Fibroblast of skin of abdomen (primary cell): ENCODE data around the gene SKIC8.
"Not testable (repeated sequence)": the region's sequence is repeated elsewhere in the genome, so short reads cannot be mapped to it uniquely, and the experiment has no call there.

Experiments
- DNase-seq: peaks from one replicate; pipeline ENCODE4 v3.0.0-alpha.2; 2013

SKIC8 gene

DNA sequence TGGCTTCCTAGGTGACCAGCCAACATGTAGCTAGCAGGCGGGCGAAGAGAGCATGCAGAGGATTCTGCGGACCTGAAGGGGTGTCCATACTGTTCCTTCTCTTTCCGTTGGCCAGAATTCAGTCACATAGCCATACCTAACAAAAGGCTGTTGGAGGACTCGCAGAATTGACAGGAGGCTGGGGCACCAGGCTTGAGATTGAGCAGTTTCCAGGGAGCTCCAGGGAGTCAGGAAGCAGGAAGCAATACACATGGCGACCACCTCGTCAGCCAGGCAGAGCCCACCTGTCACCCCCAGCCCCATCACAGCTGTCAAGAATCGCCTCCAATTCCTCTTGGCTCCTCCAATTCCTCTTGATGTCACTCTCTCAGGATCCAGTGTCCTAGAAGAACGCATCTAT lies 48.3 kb downstream of the SKIC8 start:
- no peak for DNase-seq

DNA sequence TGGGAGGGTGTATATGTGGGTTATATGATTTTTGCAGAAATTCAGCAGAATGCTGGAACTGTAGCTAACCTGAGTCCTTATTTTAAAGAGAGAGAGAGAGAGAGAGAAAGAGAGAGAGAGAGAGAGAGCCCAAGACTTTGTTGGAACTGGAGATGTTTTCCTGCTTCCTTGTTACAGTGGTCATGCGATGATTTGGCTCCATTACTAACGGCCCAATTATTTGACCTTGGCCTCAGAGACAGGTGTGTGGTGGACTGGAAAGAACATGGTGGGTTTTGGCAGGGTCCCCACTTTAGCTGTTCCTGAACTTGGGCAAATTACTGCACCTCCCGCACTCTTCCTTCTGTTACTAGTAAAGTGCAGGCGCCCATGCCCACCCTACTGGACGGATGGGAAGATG lies 50.3 kb downstream of the SKIC8 start:
- DNase-seq = no peak

DNA sequence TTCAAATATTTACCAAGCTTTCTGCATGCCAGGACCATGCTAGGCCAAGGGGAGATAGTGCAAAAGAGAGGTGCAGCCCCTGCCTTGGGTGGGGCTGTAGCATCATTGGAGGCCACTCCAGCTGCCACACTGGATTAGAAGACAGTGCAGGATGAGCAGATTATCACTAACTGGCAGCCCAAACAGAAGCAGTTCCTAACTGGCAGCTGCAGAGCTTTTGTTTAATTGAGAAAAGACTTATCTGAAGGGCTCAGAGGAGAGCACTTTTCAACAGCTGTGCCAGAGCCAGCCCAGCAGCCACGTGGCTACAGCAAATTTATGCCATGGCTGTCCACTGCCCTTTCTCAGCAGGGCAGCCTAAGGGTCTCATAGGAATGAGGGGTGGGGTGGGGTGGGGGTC lies 51.5 kb downstream of the SKIC8 start:
- no peak for DNase-seq

DNA sequence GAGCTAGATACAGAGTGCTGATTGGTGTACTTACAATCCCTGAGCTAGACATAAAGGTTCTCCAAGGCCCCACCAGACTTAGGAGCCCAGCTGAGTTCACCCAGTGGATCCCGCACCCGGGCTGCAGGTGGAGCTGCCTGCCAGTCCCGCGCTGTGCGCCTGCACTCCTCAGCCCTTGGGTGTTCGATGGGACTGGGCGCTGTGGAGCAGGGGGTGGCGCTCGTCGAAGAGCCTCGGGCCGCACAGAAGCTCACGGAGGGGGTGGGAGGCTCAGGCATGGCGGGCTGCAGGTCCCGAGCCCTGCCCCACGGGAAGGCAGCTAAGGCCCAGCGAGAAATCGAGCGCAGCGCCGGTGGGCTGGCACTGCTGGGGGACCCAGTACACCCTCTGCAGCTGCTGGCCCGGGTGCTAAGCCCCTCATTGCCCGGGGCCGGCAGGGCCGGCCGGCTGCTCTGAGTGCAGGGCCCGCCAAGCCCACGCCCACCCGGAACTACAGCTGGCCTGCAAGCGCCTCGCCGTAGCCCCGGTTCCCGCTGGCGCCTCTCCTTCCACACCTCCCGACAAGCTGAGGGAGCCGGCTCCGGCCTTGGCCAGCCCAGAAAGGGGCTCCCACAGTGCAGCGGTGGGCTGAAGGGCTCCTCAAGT lies 53.3 kb downstream of the SKIC8 start:
- DNase-seq = not testable (repeated sequence)

DNA sequence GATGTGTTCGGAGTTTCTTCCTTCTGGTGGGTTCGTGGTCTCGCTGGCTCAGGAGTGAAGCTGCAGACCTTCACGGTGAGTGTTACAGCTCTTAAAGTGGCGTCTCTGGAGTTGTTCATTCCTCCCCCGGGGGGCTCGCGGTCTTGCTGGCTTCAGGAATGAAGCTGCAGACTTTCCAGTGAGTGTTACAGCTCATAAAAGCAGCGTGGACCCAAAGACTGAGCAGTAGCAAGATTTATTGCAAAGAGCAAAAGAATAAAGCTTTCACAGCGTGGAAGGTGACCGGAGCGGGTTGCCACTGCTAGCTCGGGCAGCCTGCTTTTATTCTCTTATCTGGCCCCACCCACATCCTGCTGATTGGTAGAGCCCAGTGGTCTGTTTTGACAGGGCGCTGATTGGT lies 54.0 kb downstream of the SKIC8 start:
- not testable (repeated sequence) for DNase-seq

DNA sequence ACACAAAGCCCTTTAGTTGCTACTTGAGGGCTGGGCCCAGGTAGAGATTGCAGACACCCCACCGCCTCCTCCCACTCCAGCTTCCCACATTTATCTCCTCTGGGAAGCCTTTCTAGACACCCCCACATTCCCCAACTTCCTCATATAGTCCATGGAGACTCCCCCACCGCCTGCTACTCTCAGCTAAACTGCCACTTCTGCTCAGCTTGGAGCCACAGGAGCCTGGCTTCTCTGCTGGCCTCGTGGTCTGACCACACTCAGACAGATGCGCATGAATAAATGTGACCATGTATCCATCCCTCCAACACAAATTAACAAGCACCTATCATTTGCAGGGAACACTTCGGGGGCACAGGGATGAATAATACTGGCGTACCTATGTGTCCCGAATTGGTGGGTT lies 54.5 kb downstream of the SKIC8 start:
- no peak for DNase-seq

DNA sequence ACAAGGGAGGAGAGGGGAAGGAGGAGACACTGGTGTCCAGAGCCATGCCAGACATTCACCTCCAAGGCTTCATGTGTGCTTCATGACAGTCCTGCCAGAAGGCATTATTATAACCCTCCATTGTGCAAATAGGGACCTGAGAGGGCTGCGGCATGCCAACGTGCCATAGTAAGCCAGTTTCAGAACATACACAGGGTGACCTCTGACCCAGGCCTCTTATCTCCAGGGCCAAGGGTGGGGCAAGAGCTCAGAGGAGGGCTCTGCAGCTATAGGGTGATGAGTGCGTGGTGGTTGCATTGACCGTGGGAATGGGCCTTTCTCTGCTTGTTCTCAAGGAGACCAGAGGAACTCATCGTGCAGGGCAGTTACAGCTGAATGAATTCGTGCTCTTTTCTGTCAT lies 55.3 kb downstream of the SKIC8 start:
- DNase-seq = no peak

DNA sequence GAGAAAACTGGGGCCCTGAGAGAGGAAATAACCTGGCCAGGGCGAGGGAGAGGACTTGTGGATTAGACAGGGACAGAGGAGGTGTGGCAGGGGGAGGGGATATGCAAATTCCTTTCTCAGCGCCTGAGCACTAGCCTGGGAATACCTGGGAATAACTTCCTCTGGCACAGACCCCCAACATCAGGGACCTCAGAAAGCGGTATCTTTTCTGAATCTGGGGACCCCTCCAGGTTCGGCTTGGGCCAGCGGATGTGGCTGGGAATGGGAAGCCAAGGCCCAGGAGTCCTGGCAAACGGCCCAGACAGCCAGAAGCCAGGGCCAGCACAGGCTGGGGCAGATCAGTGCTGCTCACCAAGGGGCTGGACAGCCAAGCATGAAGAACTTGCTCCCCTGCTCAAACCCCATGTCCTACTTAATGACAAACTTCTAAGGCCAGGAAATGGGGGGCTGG lies 55.9 kb downstream of the SKIC8 start:
- DNase-seq = no peak

DNA sequence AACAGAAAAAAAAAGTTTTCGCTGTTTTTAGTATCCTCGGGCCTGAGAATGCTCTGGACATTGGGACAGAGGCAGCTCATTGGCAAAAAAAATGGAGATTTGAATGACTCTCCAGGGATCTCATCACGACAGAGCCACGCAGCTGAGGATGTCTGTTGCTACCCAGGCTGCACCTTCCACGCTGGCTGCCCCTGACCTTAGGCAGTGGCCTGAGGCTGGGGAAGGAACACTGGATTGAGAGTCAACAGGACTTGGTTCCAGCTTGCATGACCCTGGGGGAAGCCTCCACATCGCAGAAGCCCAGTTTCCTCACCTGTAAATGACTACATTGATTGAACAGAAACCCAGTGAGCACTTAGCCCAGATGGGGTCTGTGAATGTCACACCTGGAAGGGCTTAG lies 56.4 kb downstream of the SKIC8 start:
- DNase-seq = no peak

DNA sequence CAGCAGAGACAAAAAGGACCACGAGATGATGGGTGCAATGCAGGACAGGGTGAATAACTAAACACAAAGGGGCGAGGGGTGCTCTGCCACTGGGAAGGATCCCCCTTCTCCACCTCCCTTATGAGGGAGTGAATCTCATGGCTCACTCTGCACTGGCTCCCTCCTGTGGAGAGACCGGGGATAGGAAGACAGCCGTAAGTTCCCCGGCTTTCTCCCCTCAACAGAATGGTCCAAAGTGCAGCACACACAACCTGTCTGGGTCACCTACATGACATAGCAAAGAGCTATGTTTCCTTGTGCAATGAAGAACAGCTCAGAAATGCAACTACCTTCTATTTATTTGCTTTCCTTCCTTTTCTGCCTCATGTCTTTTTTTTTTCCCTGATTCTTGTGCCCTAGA lies 57.3 kb downstream of the SKIC8 start:
- DNase-seq = peak; percentile 6

DNA sequence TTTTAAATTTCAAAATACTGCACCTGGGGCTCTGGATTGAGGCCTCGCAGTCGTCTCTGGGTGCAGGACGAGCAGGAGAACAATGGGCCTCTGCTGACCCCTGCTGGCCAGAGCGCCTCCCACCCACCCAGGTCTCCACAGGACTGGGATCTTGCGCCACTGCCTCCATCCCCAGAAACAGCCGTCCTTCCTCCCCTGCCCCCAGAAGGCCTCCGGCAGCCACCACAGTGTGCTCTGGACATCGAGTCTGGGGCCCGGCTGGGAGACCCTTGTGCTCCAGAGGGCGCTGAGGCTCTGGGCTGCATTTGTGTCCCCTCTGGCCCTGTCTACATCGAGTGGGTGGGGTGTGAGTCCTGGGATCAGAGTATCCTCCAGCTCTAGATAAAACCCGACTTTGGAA lies 58.4 kb downstream of the SKIC8 start:
- peak; percentile 58 for DNase-seq

DNA sequence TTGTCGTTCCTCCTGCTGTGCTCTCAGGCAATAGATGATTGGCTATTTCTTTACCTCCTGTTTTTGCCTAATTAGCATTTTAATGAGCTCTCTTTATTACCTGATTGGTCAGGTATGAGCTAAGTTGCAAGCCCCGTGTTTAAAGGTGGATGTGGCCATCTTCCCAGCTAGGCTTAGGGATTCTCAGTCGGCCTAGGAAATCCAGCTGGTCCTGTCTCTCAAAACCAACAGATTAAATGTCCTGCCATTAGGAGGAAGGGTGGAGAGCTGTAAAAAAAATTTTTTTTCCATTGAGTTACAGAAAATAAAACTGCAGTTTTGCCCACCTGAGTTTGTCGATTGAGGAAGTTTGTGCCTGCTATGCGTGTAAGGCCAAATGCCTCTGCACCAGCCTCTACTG lies 59.6 kb downstream of the SKIC8 start:
- no peak for DNase-seq

DNA sequence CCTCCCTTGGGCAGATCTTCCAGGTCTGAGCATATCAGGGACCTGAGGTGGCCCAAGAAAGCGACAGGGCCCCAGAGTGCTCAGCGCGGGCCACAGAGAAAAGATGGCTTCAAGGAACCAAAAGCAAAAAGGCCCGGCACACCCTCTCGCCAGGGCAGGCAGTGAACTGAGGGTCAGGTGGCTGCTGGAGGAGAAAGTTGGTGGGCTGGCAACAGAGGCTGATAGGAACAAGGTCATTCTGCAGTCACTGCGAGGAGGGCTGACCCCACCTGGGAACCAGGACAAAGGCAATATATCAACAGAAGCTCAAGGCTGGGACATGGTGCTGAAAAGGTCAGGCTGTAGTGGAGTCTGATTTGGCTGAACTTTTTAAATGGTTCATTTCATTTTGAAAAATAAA lies 62.3 kb downstream of the SKIC8 start:
- DNase-seq = no peak

DNA sequence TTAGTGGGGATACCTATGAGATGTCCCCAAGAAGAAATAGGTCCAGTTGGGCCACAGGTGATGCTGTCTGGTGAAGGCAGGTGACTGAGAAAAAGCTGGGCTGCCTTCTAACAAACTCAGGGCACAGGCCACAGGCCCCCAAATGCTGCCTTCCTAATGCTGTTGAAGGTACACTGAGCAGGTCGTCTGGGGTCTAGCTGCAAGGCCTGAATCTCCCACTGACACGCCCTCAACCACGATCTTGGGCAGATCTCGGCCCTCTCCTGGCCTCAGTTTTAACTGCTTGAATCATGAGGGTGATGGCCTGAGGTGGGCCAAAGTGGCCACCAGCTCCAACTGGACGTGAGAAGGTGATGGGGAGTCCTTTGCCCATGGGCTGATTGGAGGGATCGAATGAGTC lies 62.9 kb downstream of the SKIC8 start:
- DNase-seq = no peak

DNA sequence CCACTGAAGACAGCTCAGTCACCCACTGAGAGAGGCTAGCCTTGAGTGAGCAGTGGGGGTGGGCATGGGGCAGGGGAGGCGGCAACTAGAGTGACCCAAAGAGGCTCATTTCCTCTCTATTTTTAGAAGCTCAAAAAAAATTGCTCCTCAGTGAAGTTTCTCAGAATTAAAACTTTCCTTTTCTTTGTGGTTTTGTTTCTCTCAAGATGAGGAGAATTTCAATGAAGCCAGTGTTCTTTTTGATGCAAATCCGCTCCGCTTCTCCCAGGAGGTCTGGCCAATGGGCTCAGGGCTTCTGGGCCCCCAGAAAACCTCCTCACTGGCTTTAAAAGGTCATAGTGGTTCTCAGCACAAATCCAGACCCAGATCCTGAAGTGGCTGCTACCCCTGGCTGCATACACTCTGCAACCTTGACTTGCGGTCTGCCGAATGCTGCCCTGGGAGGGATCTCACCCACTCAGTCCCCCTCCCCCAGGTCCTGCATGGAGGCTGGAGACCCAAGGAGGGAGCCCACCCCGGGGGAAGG lies 64.8 kb downstream of the SKIC8 start, which contains the start of gene ACSBG1:
ACSBG1 (minus strand) TSS at position 51 of the 526 bp plus-strand sequence. CDS start 64 bp downstream, outside the sequence.
- no peak for DNase-seq

DNA sequence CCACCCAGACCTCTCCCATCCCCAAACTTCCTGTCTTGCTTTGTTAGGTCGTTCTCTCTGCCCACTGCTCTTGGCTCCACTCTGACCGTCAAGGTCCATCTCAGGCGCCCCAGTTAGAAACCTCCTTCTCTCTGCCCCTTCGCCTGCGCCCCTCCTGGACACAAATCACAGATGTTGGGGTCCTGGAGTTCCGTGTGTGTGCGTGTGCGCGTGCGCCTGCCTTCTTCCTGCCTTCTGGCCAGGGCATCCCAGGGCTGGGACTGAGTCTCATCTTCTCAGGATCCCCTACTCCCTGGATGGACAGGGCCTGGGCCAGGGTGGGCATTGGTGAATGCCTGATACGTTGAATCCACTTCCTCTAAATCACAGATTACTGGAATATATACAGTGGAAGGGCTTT lies 65.9 kb downstream of the SKIC8 start:
- no peak for DNase-seq
